Esophagus squamous epithelium (tissue), 4 donors: ENCODE measurements around the gene HNRNPC.

Experiments
- CTCF ChIP-seq, 6 experiments: fragments of 450-650 bp in 4 of 6; fragments of 200-600 bp in 2 of 6; sonication (generic) in 2 of 6; IDR thresholded peaks; one replicate each; pipeline ENCODE4 v1.5.1; 2016 to 2019; ENCODE audit warnings: antibody characterized with exemption in 6 of 6, mild to moderate bottlenecking in 4 of 6, moderate library complexity in 4 of 6
- POLR2A ChIP-seq, 4 donors: fragments of 450-650 bp; IDR thresholded peaks; one replicate each; pipeline ENCODE4 v1.6.1; 2017; ENCODE audit warnings: antibody characterized with exemption in 4 of 4, mild to moderate bottlenecking in 4 of 4, moderate library complexity in 3 of 4

- TF ChIP-seq POLR2A (IDR thresholded peaks at IDR 0.05), result no peak
- TF ChIP-seq CTCF (IDR thresholded peaks at IDR 0.05), result no peak
These were observed 12.5 kb downstream of the HNRNPC start for GRCh38 chr14:21256539-21257393.
